OCI-LY1 (cell line): Measurements from ENCODE around the gene KCNK4.

ENCODE experiments used
- CTCF ChIP-seq: fragments of 200-600 bp; sonication (generic), shearing (Covaris generic); IDR thresholded peaks from 2 replicates; pipeline ENCODE4 v1.5.1; 2017; ENCODE audit warnings: mild to moderate bottlenecking, antibody characterized with exemption, low read length, moderate library complexity, mixed read lengths
- EZH2 ChIP-seq: fragments of 200-600 bp; sonication (generic), shearing (Covaris generic); IDR thresholded peaks from 2 replicates; pipeline ENCODE4 v1.8.0; 2017; ENCODE audit warnings: borderline replicate concordance, mixed run types, mild to moderate bottlenecking, antibody characterized with exemption, low read length, moderate library complexity, mixed read lengths

DNA sequence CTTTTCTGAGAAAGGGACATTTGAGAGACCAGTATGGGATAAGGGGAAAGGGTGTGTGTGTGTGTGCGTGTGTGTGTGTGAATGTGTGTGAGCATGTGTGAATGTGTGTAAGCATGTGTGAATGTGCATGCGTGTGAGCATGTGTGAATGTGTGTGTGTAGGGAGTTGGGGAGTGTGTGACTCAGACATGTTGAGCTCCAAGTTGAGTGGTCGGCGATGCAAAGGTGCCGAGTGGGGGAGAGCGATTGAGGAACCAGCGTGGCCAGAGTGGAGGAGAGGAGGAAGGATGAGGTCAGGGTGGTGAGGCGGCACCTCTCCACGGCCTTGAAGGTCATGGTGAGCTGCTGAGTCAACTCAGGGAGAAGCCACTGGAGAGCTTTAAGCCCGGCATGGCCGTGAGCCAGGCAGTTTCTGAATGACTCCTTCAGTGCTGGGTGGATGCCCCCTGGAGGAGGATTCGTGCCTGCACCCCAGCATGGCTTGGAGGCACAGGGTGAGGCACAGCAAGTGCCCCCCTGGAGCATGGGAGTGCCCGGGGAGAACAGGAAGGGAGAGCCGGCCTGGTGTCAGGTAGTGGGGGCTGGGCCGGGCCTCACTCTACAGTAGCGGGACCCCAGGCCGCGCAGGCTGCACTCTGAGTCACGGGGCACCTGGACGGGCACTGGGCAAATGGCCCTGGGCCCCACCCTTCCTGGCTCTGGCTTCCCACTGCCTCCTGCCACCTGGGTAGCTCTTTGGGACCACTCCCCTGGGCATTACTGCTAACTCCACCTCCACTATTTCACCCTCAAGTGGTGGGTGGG, 40.7 kb downstream of the KCNK4 start:
- TF ChIP-seq CTCF: peak; percentile 63
- no peak for TF ChIP-seq EZH2
